A673 (cell line): ENCODE measurements around the gene ZNF692.
A peak's percentile ranks its signal among the peaks of the same experiment; 100 is the strongest.

Source experiments
- EZH2 ChIP-seq: fragments of 200-600 bp; sonication (generic); IDR thresholded peaks from 2 replicates; pipeline ENCODE4 v1.6.1; 2017; ENCODE audit warnings: borderline replicate concordance, low read depth, mild to moderate bottlenecking, mixed read lengths, antibody characterized with exemption, low read length; ENCODE audit not compliant: poor library complexity, severe bottlenecking
- TF ChIP-seq, protein P1 (sequence below): fragments of 300-800, 200-600 bp; sonication (generic); conservative IDR thresholded peaks from 2 replicates; pipeline ENCODE4 v1.5.1; 2017; ENCODE audit warnings: low read depth, mild to moderate bottlenecking, antibody characterized with exemption, low read length, moderate library complexity, mixed read lengths

DNA sequence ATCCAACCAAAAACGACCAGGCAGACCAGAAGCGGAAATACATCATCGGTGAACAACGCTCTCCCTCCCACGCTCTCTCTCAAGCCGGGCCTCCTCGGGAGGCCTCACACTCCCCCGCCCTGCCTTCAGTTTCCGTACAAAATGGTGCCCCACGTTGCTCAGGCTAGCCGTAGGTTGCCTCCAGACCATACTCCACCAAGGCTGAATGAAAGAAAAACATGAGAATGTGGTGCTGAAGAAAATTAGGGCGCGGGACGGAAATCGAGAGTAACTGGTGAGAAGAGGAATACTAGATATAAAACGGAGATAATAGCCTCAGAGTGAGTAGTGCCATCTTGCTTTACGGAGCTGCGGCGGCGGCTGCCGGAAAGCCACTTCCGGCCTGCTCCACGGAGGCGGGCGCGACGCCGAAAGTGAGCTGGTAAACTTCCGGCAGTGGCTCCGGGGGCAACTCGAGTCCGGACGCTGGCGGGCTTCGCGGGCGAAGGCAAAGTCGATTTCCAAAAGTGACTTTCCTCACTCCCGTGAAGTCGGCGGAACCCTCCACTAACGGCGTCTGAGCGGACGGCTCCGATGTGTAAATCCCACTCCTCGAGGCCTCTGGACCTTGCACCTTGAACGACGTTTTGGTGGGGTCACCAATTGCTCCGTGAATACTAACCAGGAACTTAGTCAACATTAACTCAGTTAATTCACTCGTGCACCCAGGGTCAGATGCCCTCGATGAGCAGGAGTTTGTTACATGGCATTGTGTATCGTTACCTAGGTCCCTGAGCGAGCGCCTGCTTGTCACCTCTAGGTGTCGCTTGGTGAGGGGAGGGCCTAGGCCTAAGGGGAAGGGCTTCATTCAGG lies 32.8 kb downstream of the ZNF692 start, which contains the start of gene SH3BP5L:
- TF ChIP-seq, protein P1, sequence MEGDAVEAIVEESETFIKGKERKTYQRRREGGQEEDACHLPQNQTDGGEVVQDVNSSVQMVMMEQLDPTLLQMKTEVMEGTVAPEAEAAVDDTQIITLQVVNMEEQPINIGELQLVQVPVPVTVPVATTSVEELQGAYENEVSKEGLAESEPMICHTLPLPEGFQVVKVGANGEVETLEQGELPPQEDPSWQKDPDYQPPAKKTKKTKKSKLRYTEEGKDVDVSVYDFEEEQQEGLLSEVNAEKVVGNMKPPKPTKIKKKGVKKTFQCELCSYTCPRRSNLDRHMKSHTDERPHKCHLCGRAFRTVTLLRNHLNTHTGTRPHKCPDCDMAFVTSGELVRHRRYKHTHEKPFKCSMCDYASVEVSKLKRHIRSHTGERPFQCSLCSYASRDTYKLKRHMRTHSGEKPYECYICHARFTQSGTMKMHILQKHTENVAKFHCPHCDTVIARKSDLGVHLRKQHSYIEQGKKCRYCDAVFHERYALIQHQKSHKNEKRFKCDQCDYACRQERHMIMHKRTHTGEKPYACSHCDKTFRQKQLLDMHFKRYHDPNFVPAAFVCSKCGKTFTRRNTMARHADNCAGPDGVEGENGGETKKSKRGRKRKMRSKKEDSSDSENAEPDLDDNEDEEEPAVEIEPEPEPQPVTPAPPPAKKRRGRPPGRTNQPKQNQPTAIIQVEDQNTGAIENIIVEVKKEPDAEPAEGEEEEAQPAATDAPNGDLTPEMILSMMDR = peak; percentile 90
- no peak for TF ChIP-seq EZH2
